ENCODE results near the gene LILRA5.
"Not testable (repeated sequence)": the region's sequence is repeated elsewhere in the genome, so short reads cannot be mapped to it uniquely, and the experiment has no call there.

The LILRA5 gene

DNA sequence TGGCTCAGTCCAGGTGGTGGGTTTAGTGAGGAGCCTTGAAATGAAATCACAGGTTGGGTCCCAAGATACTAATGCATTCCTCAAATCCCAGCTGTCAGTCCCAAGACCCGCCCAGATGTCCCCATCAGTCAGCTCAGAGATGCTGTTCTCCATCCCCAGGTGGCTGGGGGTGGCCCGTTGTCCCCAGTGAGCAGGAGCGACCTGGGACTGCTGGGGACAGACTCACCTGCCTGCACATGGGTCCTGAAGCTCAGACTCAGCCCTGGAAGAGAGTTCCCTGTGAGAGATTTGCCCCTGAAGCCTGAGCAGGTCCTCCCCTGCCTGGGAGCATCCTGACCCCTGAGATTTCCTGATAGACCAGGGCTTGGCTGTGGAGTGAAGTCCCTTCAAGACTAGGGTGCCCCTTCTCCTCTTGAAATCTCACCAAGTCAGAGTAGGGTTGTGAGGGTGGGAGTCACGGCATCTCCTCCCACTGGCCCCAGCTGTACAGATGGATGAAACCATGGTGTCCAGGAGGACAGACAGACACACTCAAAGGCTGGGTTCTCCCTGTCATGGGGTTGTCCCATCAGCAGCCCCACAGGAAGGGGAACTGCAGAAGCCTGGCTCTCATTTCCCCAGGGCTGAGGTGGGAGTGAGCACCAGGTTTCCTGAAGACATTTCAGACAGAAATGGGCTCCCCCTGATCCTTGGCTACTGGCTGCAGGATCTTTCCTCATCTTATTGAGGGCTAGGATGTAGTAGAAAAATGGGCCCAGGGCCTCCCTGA lies 14.4 kb downstream of the LILRA5 start:
- Histone ChIP-seq H3K4me1 (ENCODE audit: insufficient read depth, low read length) (no peaks in the 10 kb centered on the region), H3K27me3 (ENCODE audit: control insufficient read depth in 1 of 2, insufficient read depth in 2 of 2, low read length in 2 of 2) (no peaks in the 10 kb centered on the region), H3K4me3 (ENCODE audit: low read depth in 1 of 2, low read length in 2 of 2) (no peak overlapping the region), H3K27ac (ENCODE audit: low read depth, low read length) (no peak overlapping the region), H3K9me3 (ENCODE audit: low read length) (peaks cover 6% of the 10 kb centered on the region), H3K36me3 (ENCODE audit: insufficient read depth, low read length) (no peaks in the 10 kb centered on the region), H3K9ac (ENCODE audit: low read length) (no peak overlapping the region)

- no peaks in the 10 kb centered on the region for H3K27me3 ChIP-seq (ENCODE audit: control insufficient read depth in 1 of 2, insufficient read depth in 2 of 2, low read length in 2 of 2)
Measured at GRCh38 chr19:54297759-54298305, 15.1 kb downstream of the LILRA5 start.

DNA sequence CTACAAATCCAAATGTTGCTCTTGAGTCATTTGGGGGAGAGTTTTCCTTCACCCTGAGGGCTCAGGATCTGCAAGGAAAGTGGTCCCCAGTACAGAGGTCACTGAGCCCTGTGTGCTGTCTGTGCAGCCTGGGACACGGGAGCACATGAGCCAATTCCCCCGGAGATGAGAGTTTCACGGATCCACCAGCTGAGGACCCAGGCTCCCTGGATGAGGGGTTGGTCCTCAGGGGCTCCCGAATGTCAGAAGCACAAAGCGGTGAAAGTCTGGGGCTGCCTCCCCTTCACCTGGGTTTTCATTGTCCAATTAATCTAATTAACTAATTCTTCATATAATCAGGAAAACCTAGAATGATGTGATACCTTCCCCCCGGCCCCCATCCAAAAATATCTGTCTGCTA lies 18.4 kb downstream of the LILRA5 start:
- Histone ChIP-seq H3K36me3 (ENCODE audit: insufficient read depth, low read length) (no peaks in the 10 kb centered on the region), H3K9ac (ENCODE audit: low read length) (no peak overlapping the region), H3K4me3 (ENCODE audit: low read depth in 1 of 2, low read length in 2 of 2) (no peak overlapping the region), H3K4me1 (ENCODE audit: insufficient read depth, low read length) (no peaks in the 10 kb centered on the region), H3K9me3 (ENCODE audit: low read length) (peaks cover 6% of the 10 kb centered on the region), H3K27me3 (ENCODE audit: control insufficient read depth in 1 of 2, insufficient read depth in 2 of 2, low read length in 2 of 2) (no peaks in the 10 kb centered on the region), H3K27ac (ENCODE audit: low read depth, low read length) (no peak overlapping the region)

More at GRCh38 chr19:54297759-54298305, 15.1 kb downstream of the LILRA5 start:
- no peak overlapping the region for H3K9ac ChIP-seq (ENCODE audit: low read length)
- H3K9me3 ChIP-seq (ENCODE audit: low read length): peaks cover 6% of the 10 kb centered on the region
- H3K4me1 ChIP-seq (ENCODE audit: insufficient read depth, low read length): no peaks in the 10 kb centered on the region
- no peak overlapping the region for H3K27ac ChIP-seq (ENCODE audit: low read depth, low read length)
- H3K4me3 ChIP-seq (ENCODE audit: low read depth in 1 of 2, low read length in 2 of 2): no peak overlapping the region
- no peaks in the 10 kb centered on the region for H3K36me3 ChIP-seq (ENCODE audit: insufficient read depth, low read length)

DNA sequence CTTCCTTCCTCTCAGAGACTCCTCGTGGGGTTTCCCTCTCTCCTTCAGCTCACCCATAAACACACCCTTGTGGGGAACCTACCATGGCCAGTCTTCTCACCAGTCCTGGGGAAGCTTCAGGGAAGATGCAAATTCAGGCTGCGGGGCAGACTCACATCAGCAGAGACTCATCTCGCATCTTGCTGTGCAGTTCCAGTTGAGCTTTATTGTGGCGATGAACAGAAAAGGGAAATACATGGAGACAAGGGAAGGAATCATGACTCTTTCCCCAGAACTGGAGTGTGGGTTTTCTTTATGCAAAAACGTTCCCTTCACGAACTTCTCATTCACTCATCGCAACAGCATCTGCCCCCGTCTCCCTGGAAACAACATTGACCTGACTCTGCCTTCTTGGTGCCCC lies 23.8 kb downstream of the LILRA5 start:
- H3K4me1 ChIP-seq (ENCODE audit: insufficient read depth, low read length): not testable (repeated sequence)

DNA sequence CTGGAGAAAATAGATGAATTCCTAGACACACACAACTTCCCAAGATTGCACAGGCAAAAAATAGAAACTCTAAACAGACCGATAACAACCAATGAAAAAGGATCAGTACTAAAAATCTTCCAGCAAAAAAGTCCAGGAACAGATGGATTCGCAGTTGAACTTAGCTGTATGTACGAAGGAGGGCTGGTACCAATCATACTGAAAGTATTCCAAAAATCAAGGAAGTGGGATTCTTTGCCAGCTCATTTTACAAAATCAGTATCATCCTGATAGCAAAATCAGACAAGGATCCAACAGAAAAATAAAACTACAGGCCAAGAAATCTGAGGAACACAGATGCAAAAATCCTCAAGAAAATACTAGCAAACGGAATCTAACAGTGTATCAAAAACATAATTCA lies 25.5 kb downstream of the LILRA5 start:
- Histone ChIP-seq H3K36me3 (ENCODE audit: insufficient read depth, low read length) (no peaks in the 10 kb centered on the region), H3K9ac (ENCODE audit: low read length) (no peak overlapping the region), H3K27me3 (ENCODE audit: control insufficient read depth in 1 of 2, insufficient read depth in 2 of 2, low read length in 2 of 2) (peaks cover 0 to 5% of the 10 kb centered on the region in 2 donors), H3K27ac (ENCODE audit: low read depth, low read length) (no peak overlapping the region), H3K9me3 (ENCODE audit: low read length) (no peaks in the 10 kb centered on the region), H3K4me3 (ENCODE audit: low read depth in 1 of 2, low read length in 2 of 2) (no peak overlapping the region), H3K4me1 (ENCODE audit: insufficient read depth, low read length) (no peaks in the 10 kb centered on the region)

More for the DNA sequence above, 23.8 kb downstream of the LILRA5 start:
- not testable (repeated sequence) for H3K36me3 ChIP-seq (ENCODE audit: insufficient read depth, low read length); H3K27me3 ChIP-seq (ENCODE audit: control insufficient read depth in 1 of 2, insufficient read depth in 2 of 2, low read length in 2 of 2); H3K9me3 ChIP-seq (ENCODE audit: low read length); H3K27ac ChIP-seq (ENCODE audit: low read depth, low read length); H3K9ac ChIP-seq (ENCODE audit: low read length); H3K4me3 ChIP-seq (ENCODE audit: low read depth in 1 of 2, low read length in 2 of 2)

- not testable (repeated sequence) for H3K27me3 ChIP-seq (ENCODE audit: control insufficient read depth in 1 of 2, insufficient read depth in 2 of 2, low read length in 2 of 2); H3K36me3 ChIP-seq (ENCODE audit: insufficient read depth, low read length); H3K27ac ChIP-seq (ENCODE audit: low read depth, low read length); H3K4me3 ChIP-seq (ENCODE audit: low read depth in 1 of 2, low read length in 2 of 2); H3K9ac ChIP-seq (ENCODE audit: low read length); H3K4me1 ChIP-seq (ENCODE audit: insufficient read depth, low read length); H3K9me3 ChIP-seq (ENCODE audit: low read length)
Measured at GRCh38 chr19:54286283-54286682, 26.7 kb downstream of the LILRA5 start.

GRCh38 chr19:54285427-54286056 lies 27.4 kb downstream of the LILRA5 start:
- not testable (repeated sequence) for H3K4me1 ChIP-seq (ENCODE audit: insufficient read depth, low read length); H3K36me3 ChIP-seq (ENCODE audit: insufficient read depth, low read length); H3K4me3 ChIP-seq (ENCODE audit: low read depth in 1 of 2, low read length in 2 of 2); H3K9me3 ChIP-seq (ENCODE audit: low read length); H3K9ac ChIP-seq (ENCODE audit: low read length); H3K27ac ChIP-seq (ENCODE audit: low read depth, low read length); H3K27me3 ChIP-seq (ENCODE audit: control insufficient read depth in 1 of 2, insufficient read depth in 2 of 2, low read length in 2 of 2)

GRCh38 chr19:54282686-54283470 lies 30.1 kb downstream of the LILRA5 start:
- no peak overlapping the region for H3K27ac ChIP-seq (ENCODE audit: low read depth, low read length)
- no peaks in the 10 kb centered on the region for H3K4me1 ChIP-seq (ENCODE audit: insufficient read depth, low read length)
- no peak overlapping the region for H3K9ac ChIP-seq (ENCODE audit: low read length)
- no peak overlapping the region for H3K4me3 ChIP-seq (ENCODE audit: low read depth in 1 of 2, low read length in 2 of 2)
- H3K36me3 ChIP-seq (ENCODE audit: insufficient read depth, low read length): no peaks in the 10 kb centered on the region
- peaks cover 0 to 5% of the 10 kb centered on the region in 2 donors for H3K27me3 ChIP-seq (ENCODE audit: control insufficient read depth in 1 of 2, insufficient read depth in 2 of 2, low read length in 2 of 2)
- H3K9me3 ChIP-seq (ENCODE audit: low read length): no peaks in the 10 kb centered on the region

DNA sequence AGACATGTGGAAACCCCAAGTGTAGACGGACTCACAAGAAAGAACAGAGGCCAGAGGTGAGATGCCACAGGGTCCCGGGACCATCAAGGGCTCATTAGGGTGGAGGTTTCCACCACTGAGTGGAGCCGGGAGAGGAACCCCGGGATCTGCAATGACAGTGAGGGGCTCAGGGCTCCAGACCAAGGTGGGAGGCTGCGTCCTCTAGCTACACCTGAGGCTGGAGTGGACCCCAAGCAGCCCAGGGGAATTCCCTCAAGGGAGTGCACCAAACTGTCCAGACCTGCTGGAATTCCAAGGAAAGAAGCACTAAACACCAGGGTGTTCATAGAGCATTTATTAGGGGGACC lies 31.3 kb downstream of the LILRA5 start:
- not testable (repeated sequence) for H3K9me3 ChIP-seq (ENCODE audit: low read length); H3K9ac ChIP-seq (ENCODE audit: low read length); H3K27me3 ChIP-seq (ENCODE audit: control insufficient read depth in 1 of 2, insufficient read depth in 2 of 2, low read length in 2 of 2); H3K27ac ChIP-seq (ENCODE audit: low read depth, low read length); H3K4me1 ChIP-seq (ENCODE audit: insufficient read depth, low read length); H3K4me3 ChIP-seq (ENCODE audit: low read depth in 1 of 2, low read length in 2 of 2); H3K36me3 ChIP-seq (ENCODE audit: insufficient read depth, low read length)

DNA sequence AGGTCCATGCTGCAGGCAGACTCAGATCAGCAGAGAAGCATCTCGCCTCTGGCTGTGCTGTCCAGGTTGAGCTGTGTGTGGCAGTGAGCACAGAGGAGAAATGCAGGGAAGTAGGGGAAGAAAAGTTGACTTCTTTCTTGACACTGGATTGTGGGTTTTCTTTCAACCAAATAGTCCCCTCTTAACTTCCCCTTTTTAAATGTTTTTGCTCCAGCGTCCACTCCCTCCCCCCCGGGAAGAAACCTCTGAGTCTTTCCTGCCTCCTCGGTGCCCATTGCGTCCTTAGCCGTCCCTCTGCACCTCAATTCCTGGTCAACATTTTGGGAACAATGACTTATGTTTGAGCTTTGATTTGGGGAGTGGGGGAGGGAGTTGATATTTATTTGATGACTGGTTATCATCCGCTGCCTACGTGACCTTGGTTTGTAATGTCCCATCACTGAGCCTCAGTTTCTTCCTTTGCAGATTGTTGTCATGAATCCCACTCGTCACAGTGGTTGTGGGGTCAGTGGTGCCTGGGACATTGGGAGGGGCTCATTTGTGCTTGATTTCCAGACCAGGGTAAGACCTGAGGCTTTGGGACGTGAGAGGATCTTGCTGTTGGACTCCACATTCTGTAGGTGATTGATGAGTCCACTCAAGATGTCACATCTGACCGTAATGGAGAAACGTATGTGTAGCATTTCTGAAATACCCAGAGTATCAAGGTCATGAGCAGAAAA lies 31.8 kb downstream of the LILRA5 start, which contains the start of gene LILRB2:
TSS of gene LILRB2 (minus strand) at position 104 of the 722 bp plus-strand sequence. CDS start 614 bp downstream, outside the sequence.
- no peak within 1 kb of the TSS for H3K27ac ChIP-seq (ENCODE audit: low read depth, low read length)

GRCh38 chr19:54280441-54280840 lies 32.5 kb downstream of the LILRA5 start:
- H3K4me3 ChIP-seq (ENCODE audit: low read depth in 1 of 2, low read length in 2 of 2): peak overlapping the region in 1 of 2 donors; percentile 9
- not testable (repeated sequence) for H3K4me1 ChIP-seq (ENCODE audit: insufficient read depth, low read length); H3K36me3 ChIP-seq (ENCODE audit: insufficient read depth, low read length); H3K9me3 ChIP-seq (ENCODE audit: low read length); H3K27me3 ChIP-seq (ENCODE audit: control insufficient read depth in 1 of 2, insufficient read depth in 2 of 2, low read length in 2 of 2); H3K9ac ChIP-seq (ENCODE audit: low read length); H3K27ac ChIP-seq (ENCODE audit: low read depth, low read length)

More for the DNA sequence above, 31.8 kb downstream of the LILRA5 start, which contains the start of gene LILRB2:
- Histone ChIP-seq H3K9ac (ENCODE audit: low read length) (no peak within 1 kb of the TSS), H3K9me3 (ENCODE audit: low read length) (no peaks in the 10 kb centered on the region), H3K36me3 (ENCODE audit: insufficient read depth, low read length) (no peaks in the 10 kb centered on the region), H3K27me3 (ENCODE audit: control insufficient read depth in 1 of 2, insufficient read depth in 2 of 2, low read length in 2 of 2) (peaks cover 0 to 5% of the 10 kb centered on the region in 2 donors), H3K4me1 (ENCODE audit: insufficient read depth, low read length) (no peaks in the 10 kb centered on the region), H3K4me3 (ENCODE audit: low read depth in 1 of 2, low read length in 2 of 2) (peak within 1 kb of the TSS in 1 of 2 donors; percentile 9)

All from muscle layer of colon (tissue), 2 donors.